KG1 (cell line): ENCODE results near the gene RASAL2.
"Not testable (repeated sequence)": the region's sequence is repeated elsewhere in the genome, so short reads cannot be mapped to it uniquely, and the experiment has no call there.

Experiments
- DNase-seq: peaks from one replicate; lab custom pipeline; 2025; lab: John Stamatoyannopoulos, UW

RASAL2 gene

DNA sequence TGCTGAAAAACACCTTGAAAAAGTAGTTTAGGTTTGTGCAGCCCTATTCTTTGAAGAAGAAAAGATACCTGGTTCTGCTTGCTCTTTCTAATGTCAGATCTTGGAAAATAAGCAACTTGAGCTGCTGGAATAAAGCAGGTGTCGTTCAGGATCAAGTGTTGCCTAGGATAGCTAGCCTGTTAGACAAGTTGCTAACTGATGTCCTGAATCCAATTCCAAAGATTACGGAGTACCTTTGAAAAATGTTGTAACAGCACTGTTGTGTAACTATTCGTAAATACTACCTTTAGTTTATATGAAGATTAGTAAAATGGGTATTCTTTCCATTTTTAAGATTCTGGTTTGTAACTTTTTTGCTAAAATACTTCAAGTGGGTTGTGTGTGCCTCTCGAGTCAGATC is 251.3 kb downstream of the RASAL2 start:
- no peak for DNase-seq

DNA sequence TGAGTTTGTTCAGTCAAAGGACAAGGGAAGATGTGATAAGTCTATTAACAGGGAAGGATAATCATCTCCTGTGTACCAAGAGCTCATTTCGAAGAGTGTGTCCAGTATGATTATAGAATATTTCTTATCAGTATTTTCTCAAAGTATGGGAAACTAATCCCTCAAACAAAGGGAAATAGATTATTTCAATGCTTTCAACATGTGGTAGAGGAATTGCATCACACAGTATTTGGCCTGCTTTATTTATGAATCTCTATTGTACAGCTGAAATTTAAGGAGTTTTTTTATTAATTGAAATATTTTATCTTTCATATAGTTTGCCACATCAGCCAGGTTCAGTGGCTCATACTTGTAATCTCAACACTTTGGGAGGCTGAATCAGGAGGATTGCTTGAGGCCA is 251.9 kb downstream of the RASAL2 start:
- no peak for DNase-seq

DNA sequence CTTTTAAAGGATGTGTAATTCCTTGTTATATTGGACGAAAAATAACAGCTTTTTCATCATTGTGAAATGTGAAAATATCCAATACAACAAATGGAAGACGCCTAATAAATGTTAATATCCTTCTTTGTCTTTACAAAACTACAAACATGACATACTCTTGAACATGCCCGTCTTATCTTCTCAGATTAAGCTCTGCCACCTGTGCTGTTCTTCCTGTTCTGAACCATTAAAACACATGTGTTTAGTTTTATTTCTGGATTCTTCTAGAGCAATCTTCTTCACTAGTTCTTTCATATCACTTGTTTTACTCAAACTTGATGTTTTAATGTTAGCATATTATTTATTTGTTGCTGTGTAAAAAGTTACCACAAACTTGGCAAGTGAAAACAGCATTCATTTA is 255.9 kb downstream of the RASAL2 start:
- no peak for DNase-seq

DNA sequence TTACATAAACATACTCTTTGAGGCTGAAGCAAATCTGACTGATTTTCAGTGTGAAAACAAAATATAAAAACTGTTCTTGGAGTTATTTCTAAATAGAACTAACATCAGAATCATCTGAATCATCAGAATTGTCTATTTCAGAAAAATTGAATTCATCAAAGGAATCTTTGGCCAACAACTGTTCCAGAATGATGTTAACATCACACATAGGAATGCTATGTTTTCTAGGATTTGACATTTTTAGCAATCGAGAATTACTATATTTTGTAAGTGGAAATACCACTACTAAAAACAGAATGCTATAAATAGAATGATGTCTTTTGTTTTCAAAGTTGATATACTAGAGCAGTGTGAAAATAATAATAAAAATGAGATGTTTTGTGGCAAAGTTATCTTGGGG is 258.0 kb downstream of the RASAL2 start:
- not testable (repeated sequence) for DNase-seq

DNA sequence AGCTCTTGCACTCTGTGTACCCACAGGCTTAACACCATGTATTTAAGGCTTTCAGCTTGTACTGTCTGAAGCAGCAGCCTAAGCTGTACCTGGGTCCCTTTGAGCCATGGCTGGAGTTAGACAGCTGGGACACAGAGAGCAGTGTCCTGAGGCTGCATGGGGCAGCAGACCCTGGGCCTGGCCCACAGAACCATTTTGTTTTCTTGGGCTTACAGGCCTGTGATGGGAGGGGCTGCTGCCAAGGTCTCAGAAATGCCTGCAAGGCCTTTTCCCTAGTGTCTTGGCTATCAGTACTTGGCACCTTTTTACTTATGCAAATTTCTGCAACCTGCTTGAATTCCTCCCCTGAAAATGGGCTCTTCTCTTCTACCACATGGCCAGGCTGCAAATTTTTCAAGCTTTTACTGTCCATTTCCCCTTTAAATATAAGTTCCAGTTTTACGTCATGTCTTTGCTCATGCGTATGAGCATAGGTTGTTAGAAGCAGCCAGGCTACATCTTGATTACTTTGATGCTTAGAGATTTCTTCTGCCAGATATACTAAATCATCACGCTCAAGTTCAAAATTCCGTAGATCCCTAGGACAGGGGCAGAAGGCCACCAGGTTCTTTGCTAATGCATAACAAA is 259.0 kb downstream of the RASAL2 start:
- DNase-seq: no peak

DNA sequence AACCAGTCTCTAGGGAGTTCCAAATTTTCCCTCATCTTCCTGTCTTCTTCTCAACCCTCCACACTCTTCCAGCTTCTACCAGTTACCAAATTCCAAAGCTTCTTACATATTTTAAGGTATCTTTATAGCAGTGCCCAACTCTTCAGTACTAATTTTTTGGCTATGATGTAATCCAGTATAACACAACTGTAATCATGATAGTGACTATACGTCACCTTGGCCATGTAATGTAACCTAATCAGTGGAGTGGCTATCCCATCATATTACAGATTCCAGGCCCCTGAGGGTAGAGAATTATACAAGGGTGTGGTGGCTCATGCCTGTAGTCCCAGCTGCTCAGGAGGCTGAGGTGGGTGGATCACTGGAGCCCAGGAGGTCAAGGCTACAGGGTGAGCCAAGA is 259.6 kb downstream of the RASAL2 start:
- no peak for DNase-seq

DNA sequence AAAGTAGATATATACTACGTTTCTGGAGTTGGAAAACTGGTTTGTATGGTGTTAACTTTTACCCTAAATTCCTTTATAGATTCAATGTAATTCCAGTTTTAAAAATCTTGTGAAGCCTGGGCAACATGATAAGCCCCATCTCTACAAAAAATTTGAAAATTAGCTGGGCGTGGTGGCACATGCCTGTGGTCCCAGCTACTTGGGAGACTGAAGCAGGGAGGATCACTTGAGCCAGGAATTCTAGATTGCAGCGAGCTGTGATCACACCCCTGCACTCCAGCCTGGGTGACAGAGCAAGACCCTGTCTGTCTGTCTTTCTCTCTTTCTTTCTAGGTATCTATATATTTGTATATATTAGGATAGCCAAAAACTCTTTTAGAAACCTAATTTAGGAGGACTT is 260.9 kb downstream of the RASAL2 start:
- DNase-seq: no peak

DNA sequence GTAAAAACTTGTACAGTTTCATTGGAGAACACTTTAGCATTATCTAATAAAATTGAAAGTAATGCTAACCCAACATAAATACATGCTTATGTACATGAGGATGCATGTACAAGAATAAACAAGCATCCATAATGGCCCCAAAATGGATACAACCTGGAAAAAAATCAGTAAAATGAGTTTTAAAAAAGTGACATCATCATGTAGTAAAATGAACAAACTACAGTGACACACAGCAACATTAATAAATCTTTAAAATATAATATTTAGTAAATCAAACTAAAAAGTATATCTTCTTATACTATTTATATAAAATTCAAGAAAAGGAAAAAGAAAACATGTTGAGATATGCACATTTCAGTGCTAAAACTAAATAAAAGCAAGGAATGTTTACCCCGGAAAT is 262.4 kb downstream of the RASAL2 start:
- no peak for DNase-seq

DNA sequence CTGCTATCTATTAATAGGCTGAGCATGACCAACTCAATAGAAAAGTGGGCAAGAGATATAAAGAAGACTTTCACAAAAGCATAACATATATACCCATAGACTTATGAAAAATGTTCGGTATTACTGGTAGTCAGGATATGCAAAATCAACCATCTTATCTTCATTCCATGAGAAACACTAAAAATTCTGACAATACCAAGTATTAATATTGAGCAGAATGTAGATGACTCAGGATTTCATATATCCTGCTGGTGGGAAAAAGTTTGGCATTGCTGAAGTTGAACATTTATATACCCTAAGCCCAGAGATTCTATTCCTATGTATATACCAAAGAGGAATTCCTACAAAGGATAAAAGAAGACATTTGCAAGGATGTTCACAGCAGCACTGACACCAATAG is 264.6 kb downstream of the RASAL2 start:
- no peak for DNase-seq

DNA sequence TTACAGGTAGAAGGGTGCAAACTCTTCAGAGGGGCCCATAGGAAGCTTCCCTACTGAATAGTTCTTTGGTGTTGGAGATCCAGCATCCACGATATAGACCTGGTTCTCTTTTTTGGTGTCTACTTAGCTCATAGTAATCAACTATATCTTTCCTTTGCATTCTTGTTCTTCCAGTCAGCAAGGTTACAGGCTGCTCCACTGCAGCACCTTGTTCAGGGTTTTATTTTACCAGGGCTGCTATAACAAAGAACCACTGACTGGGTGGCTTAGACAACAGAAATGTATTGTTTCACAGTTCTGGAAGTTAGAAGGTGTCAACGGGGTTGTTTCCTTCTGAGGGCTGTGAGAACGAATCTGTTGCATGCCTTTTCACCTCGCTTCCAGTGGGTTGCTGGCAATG is 266.5 kb downstream of the RASAL2 start:
- DNase-seq: no peak

DNA sequence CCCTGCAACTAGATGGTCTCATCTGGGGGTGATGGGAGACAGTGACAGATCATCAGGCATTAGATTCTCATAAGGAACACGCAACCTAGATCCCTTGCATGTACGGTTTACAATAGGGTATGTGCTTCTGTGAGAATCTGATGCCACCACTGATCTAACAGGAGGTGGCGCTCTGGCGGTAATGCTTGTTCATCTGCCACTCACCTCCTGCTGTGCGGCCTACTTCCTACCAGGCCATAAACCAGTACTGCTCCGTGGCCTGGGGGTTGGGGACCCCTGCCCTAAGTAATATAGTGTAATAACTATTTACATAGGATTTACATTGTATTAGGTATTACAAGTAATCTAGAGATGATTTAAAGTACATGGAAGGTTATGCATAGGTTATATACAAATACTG is 267.9 kb downstream of the RASAL2 start:
- no peak for DNase-seq

DNA sequence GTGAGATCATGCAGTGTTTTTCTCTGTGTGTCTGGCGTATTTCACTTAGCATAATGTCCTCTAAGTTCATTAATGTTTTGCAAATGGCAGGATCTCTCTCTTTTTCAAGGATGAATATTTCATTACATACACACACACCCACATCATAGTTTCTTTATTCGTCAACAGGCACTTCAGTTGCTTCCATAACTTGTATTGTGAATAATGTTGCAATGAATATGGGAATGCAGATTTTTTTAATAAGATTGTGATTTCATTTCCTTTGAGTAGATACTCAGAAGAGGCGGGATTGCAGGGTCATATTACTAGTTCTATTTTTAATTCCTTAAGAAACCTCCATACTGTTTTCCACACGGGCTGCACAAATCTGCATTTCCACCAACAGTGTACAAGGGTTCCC is 268.8 kb downstream of the RASAL2 start:
- DNase-seq: no peak

DNA sequence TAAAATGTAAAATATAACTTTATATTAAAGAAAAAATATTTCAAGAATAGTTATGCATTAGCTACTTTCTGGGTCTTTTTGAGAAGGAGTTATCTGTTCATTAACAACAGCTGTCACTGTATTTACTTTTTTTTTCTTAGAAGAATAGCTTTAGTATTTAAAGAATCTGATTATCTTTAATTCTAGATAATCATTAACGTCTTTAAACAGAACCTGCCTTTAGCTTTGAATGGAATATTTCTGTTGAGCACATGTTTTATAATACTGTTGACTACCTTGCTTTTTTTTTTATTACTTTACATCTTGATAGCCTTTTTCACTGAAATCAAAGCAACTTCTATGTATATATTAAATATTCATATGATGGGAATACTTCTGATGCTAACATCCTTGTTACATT is 270.9 kb downstream of the RASAL2 start:
- DNase-seq: no peak

DNA sequence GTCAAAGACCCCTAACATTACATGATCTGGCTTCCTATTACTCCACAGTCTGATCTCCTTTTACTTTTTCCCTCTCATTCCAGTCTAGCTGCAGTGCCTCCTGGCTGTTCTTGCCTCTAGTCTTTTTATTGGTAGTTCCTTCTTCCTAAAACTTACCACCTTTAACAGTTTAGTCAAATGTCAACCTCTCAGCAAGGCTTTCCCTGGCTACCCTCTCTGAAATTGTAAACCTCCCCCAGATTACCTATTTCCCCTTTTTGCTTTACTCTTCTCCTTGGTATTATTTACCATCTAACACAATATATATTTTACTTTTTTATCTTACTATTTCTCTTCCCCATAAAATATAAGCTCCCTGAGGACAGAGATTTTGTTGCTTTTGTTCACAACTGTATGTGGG is 273.2 kb downstream of the RASAL2 start:
- DNase-seq: no peak

DNA sequence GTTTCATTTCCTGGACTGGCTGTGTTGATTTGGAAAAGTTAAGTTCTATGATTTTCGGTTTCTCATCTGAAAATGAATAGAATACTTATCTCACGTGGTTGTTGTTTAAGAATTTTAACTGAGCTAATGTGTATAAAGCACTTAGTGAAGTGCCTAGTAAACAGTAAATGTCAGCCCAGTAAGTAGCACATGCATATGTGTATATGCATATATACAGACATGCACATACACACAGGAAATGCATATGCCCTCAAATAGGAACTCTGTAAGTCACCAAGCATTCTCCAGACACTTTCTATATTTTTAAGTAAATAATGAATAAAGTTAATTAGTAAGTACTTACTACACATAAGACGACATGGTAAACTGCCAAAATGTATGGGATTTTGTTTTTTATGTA is 274.3 kb downstream of the RASAL2 start:
- no peak for DNase-seq

DNA sequence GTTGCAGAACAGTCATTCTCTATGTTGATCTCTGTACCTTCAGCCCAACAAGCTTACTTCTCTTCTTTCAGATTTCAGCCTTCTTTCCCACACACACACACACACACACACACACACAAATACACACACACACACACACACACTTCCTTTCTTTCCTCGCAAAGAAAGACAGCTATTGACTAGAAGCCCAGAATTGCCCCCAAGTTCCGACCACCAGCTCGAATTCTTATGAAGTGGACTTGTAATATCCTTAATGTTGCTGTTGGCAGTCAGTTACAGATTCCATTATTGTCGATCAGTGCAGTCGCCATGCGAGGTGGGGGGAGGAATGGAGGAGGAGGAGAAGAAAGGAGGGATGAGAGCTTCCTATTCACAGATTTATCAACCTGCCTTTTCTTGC is 277.3 kb downstream of the RASAL2 start:
- DNase-seq: no peak

DNA sequence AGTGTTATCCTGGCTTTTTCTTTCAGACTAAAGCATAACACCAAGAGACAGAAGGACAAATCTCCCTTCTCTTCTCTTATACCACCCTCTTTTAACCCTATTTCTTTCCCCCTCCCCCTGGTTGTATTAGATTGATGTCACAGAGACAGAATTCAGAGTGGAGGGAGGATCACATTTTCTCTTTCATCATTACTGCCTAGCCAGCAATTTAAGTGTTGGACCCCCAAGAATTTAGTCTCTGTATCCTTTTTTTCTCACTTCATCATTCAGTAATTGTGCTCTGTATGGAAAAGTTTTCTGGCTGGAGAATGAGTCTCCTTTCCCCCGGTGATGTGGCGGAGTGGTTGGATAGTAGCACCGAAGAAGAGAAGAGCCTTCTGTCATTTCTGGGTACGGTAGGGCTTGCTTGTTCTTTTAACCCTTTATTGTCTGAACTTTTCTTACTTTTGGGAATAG is 278.1 kb downstream of the RASAL2 start:
- DNase-seq: no peak

DNA sequence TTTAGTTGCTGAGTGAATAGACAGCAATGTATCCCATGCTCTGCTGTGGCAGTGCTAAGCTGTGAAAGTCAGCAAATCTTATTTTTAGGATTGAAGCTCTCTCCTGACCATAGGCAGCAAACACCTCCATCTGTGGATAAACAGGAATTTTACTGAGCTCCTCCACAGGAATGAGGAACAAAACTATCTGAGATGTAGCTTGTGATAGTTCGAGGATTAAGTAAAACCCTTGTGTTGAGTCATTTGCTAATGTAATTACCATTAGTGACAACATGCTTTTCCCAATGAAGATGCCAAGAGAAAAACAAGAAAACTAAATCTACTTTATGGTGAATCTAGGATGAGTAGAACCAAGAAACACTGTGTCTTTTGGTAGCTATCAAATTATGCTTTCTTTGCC is 280.1 kb downstream of the RASAL2 start:
- DNase-seq: no peak

DNA sequence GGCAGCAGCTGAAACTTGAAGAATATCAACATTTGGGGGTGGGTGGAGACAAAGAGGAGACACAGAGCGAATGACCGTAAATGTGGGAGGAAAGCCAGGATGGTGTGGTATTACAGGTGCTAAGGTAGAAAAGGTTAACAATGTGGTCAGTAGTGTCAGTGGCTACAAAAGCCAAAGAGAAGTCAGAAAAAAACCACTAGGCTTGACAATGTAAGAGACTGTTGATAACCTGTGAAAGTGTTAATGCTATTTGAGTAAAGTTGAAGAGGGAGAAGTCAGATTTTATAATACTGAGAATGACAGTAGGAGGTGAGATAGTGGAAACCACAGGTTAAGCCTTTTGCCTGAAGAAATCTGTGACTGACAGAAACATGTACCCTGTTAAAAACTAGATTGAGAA is 282.1 kb downstream of the RASAL2 start:
- DNase-seq: no peak

DNA sequence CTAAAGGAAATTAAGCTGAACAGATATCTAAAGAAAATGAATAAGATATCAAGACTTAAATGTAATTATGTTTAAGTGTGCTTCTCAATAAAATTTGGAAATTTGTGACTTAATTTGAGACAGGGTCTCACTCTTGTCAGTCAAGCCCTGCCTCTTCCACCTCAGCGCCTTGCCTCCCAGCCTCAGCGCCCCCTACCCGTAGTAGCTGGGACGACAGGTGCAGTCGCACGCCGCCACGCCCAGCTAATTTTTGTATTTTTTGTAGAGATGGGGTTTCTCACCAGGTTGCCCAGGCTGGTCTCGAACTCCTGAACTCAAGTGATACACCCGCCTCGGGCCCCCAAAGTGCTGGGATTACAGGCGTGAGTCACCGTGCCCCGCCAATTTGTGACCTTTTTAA is 285.9 kb downstream of the RASAL2 start:
- no peak for DNase-seq

DNA sequence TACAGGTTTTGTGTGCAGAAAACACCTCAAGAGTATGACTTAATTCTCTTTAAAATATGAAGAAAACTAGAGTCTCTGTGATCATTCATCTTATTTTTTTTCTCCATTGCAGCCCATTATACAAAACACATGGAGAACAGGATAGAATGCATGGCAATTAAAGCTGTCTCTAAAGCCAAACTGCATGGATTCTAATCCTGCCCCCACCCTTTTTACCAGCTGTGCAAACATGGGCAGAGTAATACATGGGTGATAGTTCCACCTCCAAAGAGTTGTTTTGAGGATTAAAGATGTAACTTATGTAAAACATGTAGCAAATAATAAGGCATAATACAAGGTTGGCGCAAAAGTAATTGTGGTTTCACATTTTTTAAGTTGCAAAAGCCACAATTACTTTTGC is 288.5 kb downstream of the RASAL2 start:
- DNase-seq: no peak

DNA sequence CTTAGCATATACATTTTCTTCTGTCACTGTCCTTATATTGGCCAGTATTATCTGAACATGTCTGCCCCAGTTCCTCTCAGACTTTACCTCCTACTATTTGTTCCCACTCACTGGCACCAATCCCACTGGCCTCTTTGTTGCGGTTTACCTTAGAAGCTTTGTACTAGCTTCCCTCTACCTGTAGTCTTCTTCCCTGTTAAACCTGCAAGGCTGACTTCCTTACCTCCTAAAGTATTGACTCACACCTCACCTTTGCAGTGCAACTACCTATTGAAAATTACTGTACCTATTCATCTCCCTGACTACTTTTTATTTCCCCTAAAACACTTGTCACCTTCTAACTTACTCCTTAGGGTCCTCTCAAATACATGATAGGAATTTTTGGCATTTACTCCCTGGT is 291.8 kb downstream of the RASAL2 start:
- no peak for DNase-seq

DNA sequence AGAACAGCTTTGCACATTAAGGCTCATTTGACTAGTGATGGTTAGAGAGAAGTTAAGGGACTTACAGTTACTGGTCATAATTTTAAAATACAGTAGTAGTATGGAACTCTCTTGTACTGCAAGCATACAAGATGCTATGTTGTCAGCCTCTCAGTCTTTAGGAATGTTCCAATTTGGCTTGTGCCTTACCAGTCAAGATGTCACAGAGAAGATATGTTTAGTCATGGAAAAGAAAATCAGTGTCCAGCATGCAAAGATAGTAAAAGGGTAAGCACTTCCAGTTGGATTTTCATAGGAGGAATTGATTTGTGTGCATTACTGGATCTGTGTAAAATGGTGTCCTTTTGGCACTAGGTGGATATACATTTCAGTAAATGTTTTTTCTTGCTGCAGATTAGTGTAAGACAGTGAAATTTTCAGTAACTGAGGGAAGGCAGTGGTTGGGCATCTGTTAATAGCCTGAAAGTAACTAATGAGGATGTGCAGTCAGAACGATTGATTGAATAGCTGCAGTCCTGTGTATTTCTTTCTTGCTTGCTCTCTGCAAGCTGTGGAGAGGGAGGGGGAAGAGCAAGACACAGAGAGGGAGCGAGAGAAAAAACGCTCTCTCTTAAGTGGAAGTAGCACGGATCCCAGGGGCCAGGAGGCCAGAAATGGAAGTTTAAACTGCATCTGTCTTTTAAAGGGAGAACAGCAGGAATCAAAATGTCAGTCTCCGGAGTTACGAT is 294.7 kb downstream of the RASAL2 start:
- no peak for DNase-seq

DNA sequence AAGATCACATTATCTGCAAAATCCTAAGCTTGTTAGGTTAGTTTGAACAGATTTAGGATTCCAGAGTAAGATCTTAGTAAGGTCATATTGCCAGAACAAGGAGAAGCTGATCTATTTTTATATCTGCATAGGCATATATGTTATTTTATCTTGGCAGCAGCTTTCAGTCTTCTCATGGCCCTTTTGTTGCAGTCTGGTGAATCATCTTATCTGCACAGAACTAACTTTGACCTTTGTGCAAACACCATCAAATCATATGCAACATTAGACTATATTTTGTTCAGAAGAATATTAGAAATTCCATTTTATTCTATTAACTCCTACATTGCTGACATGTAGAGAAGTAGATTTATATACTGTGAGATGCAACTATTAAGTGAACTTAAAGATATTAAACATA is 295.5 kb downstream of the RASAL2 start:
- no peak for DNase-seq
